CD14-positive monocyte (primary cell): ENCODE results near the gene CCND3. TPM values are rescaled to one million over a fixed set of nuclear protein-coding genes. Genes with fewer than 3 reads are reported as not detected.

ENCODE experiments used
- DNase-seq, 3 donors: peaks; one replicate each; pipeline ENCODE4 v3.0.0-alpha.2; 2011 to 2022
- H2AFZ ChIP-seq: 2 replicates; pipeline ENCODE4 v1.6.0; 2012; ENCODE audit warnings: mild to moderate bottlenecking, low read depth, low read length, inconsistent platforms; ENCODE audit not compliant: insufficient read depth, poor library complexity, severe bottlenecking
- H3K27ac ChIP-seq, 2 donors: 1 replicate in 1 of 2; 2 replicates in 1 of 2; pipeline ENCODE4 v1.5.1; 2012 to 2013; ENCODE audit warnings: low read length in 2 of 2, control low read depth in 1 of 2, inconsistent platforms in 1 of 2, low read depth in 1 of 2, mild to moderate bottlenecking in 1 of 2
- H3K27me3 ChIP-seq, 2 donors: one replicate each; pipeline versions ENCODE4 v1.6.0 to v1.6.1; 2011 to 2013; ENCODE audit warnings: low read length in 2 of 2; ENCODE audit not compliant: control insufficient read depth in 2 of 2, insufficient read depth in 2 of 2
- H3K36me3 ChIP-seq, 2 donors: replicated peaks in 1 of 2; 1 replicate in 1 of 2; 2 replicates in 1 of 2; pipeline versions ENCODE4 v1.5.1 to v1.6.1; 2012 to 2013; ENCODE audit warnings: low read length in 2 of 2, control low read depth in 1 of 2, inconsistent platforms in 1 of 2, mild to moderate bottlenecking in 1 of 2; ENCODE audit not compliant: insufficient read depth in 2 of 2, control insufficient read depth in 1 of 2
- H3K4me1 ChIP-seq, 2 donors: 1 replicate in 1 of 2; 2 replicates in 1 of 2; pipeline versions ENCODE4 v1.5.1 to v1.6.1; 2012 to 2013; ENCODE audit warnings: low read length in 2 of 2, control low read depth in 1 of 2, inconsistent platforms in 1 of 2, mild to moderate bottlenecking in 1 of 2, moderate library complexity in 1 of 2; ENCODE audit not compliant: insufficient read depth in 2 of 2, control insufficient read depth in 1 of 2
- H3K4me2 ChIP-seq: replicated peaks from 2 replicates; pipeline ENCODE3; 2012; ENCODE audit warnings: low read length, moderate library complexity, mild to moderate bottlenecking; ENCODE audit not compliant: poor library complexity, severe bottlenecking; ENCODE audit errors: extremely low read depth
- H3K4me3 ChIP-seq, 3 experiments: fragments of 200-600 bp in 1 of 3; sonication (generic) in 1 of 3; replicated peaks in 1 of 3; 1 replicate in 2 of 3; 2 replicates in 1 of 3; pipeline ENCODE4 v1.5.1; 2011 to 2013; ENCODE audit warnings: low read length in 3 of 3, mild to moderate bottlenecking in 3 of 3, control low read depth in 2 of 3, low read depth in 2 of 3, inconsistent platforms in 1 of 3, moderate library complexity in 1 of 3
- H3K79me2 ChIP-seq: 2 replicates; pipeline ENCODE4 v1.6.0; 2012; ENCODE audit warnings: mild to moderate bottlenecking, control low read depth, inconsistent platforms, low read length, moderate library complexity; ENCODE audit not compliant: insufficient read depth
- H3K9ac ChIP-seq: 2 replicates; pipeline ENCODE4 v1.6.0; 2017; ENCODE audit warnings: low read length, mild to moderate bottlenecking; ENCODE audit not compliant: insufficient read depth, poor library complexity, severe bottlenecking
- H3K9me3 ChIP-seq, 2 donors: replicated peaks in 1 of 2; 1 replicate in 1 of 2; 2 replicates in 1 of 2; pipeline versions ENCODE4 v1.5.1 to v1.6.1; 2012 to 2013; ENCODE audit warnings: low read length in 2 of 2, control low read depth in 1 of 2; ENCODE audit not compliant: control insufficient read depth in 1 of 2, insufficient read depth in 1 of 2
- H4K20me1 ChIP-seq: 2 replicates; pipeline ENCODE4 v1.6.0; 2012; ENCODE audit warnings: mild to moderate bottlenecking, low read length, control low read depth, moderate library complexity; ENCODE audit not compliant: insufficient read depth
- H3K27ac Mint-ChIP-seq, 7 donors: one replicate each; pipeline ENCODE4 v1.8.0; 2020; ENCODE audit warnings: mild to moderate bottlenecking in 7 of 7, mixed read lengths in 7 of 7, moderate library complexity in 6 of 7, inconsistent platforms in 2 of 7
- H3K27me3 Mint-ChIP-seq, 3 donors: one replicate each; pipeline ENCODE4 v1.8.0; 2021 to 2022; ENCODE audit warnings: low read depth in 3 of 3, mild to moderate bottlenecking in 3 of 3, mixed read lengths in 3 of 3, moderate library complexity in 3 of 3, inconsistent platforms in 1 of 3
- H3K36me3 Mint-ChIP-seq, 2 donors: one replicate each; pipeline ENCODE4 v1.8.0; 2020; ENCODE audit warnings: mixed read lengths in 2 of 2, inconsistent platforms in 1 of 2, mild to moderate bottlenecking in 1 of 2
- H3K4me1 Mint-ChIP-seq: one replicate; pipeline ENCODE4 v1.8.0; 2020; ENCODE audit warnings: mild to moderate bottlenecking, mixed read lengths
- H3K4me3 Mint-ChIP-seq, 2 donors: one replicate each; pipeline ENCODE4 v1.8.0; 2020; ENCODE audit warnings: mild to moderate bottlenecking in 2 of 2, mixed read lengths in 2 of 2, moderate library complexity in 1 of 2
- H3K9me3 Mint-ChIP-seq, 7 donors: one replicate each; pipeline ENCODE4 v1.8.0; 2020 to 2022; ENCODE audit warnings: mixed read lengths in 7 of 7, mild to moderate bottlenecking in 6 of 7, moderate library complexity in 6 of 7, inconsistent platforms in 2 of 7
- WGBS: methylation state at CpG from one replicate; pipeline ENCODE4 v1.1.5; 2013; ENCODE audit warnings: missing lambda C conversion rate; ENCODE audit not compliant: insufficient coverage; 5-methylcytosine and 5-hydroxymethylcytosine counted together
- intact Hi-C, 2 donors: fragments of 100-400 bp; cut with micrococcal nuclease; formaldehyde crosslinking; loops; one replicate each; pipeline versions ENCODE4 v1.15.0 to v1.15.1; 2023
- polyA plus RNA-seq, 3 donors: library from polyadenylated mRNA; depleted of rRNA in 1 of 3; unstranded in 2 of 3; stranded (reverse) in 1 of 3; fragments of 300-500 nt in 2 of 3; fragments of >200 nt in 1 of 3; fragmentation: Illumina TruSeq in 2 of 3; gene quantifications; 1 replicate in 2 of 3; 2 replicates in 1 of 3; pipeline ENCODE4 v1.2.3, GENCODE V29; 2012 to 2021
- TF ChIP-seq, protein P1 (sequence below): fragments of 200-600 bp; IDR thresholded peaks from one replicate; pipeline ENCODE4 v1.8.0; 2022; ENCODE audit warnings: antibody characterized with exemption, mild to moderate bottlenecking

CCND3 gene
- polyA plus RNA-seq, 3 donors = 166 to 273 (median 259) TPM

DNA sequence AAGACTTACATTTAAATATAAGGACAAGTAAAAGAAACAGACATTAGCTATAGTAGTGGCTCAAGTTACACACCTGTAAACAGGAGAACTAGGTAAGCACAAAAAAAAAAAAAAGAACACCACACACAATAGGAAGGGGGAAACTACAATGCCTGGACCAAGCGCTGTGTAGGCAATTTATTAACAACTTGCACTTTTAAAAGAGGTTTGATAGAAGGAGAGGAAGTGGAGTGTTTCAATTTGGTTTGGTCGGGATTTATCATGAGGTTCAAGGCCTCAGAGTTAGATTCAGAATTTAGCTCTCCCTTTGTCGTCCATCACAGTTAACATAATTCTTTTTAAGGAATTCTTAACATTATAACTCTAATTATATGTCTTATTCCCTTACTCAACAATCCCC is 45.3 kb downstream of the CCND3 start:
- Histone ChIP-seq H2AFZ (peak overlapping the region; percentile 86), H3K4me1 (peaks cover 18 to 24% of the 10 kb centered on the region in 2 donors), H3K27ac (peak overlapping the region; percentile 89 to 95), H3K4me2 (peak overlapping the region; percentile 84), H3K79me2 (no peaks in the 10 kb centered on the region), H3K27me3 (peaks cover 2 to 5% of the 10 kb centered on the region in 2 donors), H3K4me3 (peak overlapping the region; percentile 85 to 95 (median 87)), H3K9ac (no peak overlapping the region), H3K9me3 (no peaks in the 10 kb centered on the region), H4K20me1 (no peaks in the 10 kb centered on the region), H3K36me3 (peaks cover 2 to 9% of the 10 kb centered on the region in 2 donors)
- peaks cover 20% of the 10 kb centered on the region for H3K4me1 Mint-ChIP-seq
- intact Hi-C loops = loop anchor here (5.0 to 10.0 kb wide), 3 partner anchors 109 to 171 kb away; partner anchors contain the start of genes TOMM6 (in 2 of the 2) and PRICKLE4 (in 1 of the 2)
- H3K27ac Mint-ChIP-seq = peak overlapping the region in 6 of 7 donors; percentile 90 to 97 (median 94)
- peaks cover 6 to 9% of the 10 kb centered on the region in 2 donors for H3K36me3 Mint-ChIP-seq
- TF ChIP-seq, protein P1, sequence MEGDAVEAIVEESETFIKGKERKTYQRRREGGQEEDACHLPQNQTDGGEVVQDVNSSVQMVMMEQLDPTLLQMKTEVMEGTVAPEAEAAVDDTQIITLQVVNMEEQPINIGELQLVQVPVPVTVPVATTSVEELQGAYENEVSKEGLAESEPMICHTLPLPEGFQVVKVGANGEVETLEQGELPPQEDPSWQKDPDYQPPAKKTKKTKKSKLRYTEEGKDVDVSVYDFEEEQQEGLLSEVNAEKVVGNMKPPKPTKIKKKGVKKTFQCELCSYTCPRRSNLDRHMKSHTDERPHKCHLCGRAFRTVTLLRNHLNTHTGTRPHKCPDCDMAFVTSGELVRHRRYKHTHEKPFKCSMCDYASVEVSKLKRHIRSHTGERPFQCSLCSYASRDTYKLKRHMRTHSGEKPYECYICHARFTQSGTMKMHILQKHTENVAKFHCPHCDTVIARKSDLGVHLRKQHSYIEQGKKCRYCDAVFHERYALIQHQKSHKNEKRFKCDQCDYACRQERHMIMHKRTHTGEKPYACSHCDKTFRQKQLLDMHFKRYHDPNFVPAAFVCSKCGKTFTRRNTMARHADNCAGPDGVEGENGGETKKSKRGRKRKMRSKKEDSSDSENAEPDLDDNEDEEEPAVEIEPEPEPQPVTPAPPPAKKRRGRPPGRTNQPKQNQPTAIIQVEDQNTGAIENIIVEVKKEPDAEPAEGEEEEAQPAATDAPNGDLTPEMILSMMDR = no peak
- no peaks in the 10 kb centered on the region for H3K9me3 Mint-ChIP-seq
- peak in 1 of 3 donors; percentile 22 for DNase-seq
- H3K4me3 Mint-ChIP-seq = peak overlapping the region in 1 of 2 donors; percentile 94
- no CpG with 5 or more reads among the region's 3 CpGs for WGBS
- H3K27me3 Mint-ChIP-seq = no peaks in the 10 kb centered on the region

DNA sequence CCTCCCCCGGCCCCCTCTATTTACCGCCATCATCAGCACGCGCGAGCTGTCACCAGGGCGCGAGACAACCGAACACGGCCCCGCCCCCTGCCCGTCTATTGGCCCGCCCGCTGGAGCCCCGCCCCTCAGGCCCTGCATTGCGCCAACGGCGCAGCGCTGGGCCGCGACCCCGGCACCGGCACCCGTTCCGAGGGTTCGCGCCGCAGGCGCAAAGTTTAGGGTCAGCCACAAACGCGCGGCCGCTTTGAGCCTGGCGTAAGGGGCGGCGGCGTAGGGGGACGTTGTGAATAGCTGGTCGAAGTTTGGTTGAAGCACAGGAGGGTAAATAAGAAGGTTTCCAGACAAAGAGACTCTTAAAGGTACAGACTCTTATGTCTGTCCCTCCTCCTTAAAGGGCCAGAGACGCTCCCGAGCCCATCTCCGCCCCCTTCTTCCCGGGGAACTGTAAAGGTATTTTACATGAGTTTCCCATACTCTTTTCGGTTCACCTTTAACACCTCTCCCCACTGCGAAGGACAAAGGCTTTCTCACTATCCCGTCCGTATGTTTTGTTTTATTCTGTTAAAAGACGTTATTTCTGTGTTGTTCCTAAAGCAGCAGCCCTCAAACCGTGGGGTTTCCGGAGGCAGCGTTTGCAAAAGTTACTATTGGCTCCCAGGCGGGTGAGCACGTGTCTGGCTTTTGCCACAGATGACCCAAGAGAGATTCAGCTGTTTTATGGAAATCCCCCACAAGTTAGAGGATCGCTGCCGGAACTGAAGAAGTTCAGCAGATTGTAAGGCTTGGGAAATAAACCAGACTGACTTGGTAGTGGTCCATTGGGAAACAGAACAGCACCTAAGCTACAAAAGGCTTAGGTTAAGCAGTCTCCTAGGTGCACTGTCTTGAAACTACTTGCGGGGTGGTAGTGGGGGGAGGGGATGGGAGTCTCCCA is 46.0 kb downstream of the CCND3 start, which contains the start of gene USP49:
Gene USP49, minus strand, starts transcription at position 76 of the 934 bp plus-strand sequence. CDS start 88,392 bp downstream, outside the sequence.
- Histone ChIP-seq H2AFZ (peak within 1 kb of the TSS; percentile 86), H4K20me1 (no peaks in the 10 kb centered on the region), H3K9me3 (no peaks in the 10 kb centered on the region), H3K36me3 (peaks cover 2 to 7% of the 10 kb centered on the region in 2 donors), H3K27me3 (peaks cover 2 to 5% of the 10 kb centered on the region in 2 donors), H3K4me2 (peak within 1 kb of the TSS; percentile 84), H3K79me2 (no peaks in the 10 kb centered on the region), H3K4me1 (peaks cover 18 to 24% of the 10 kb centered on the region in 2 donors), H3K27ac (peak within 1 kb of the TSS; percentile 89 to 95), H3K4me3 (peak within 1 kb of the TSS; percentile 85 to 95 (median 87)), H3K9ac (peak within 1 kb of the TSS; percentile 84)
- WGBS = 0% methylated on average over 35 of the region's 55 CpGs
- no peaks in the 10 kb centered on the region for H3K27me3 Mint-ChIP-seq
- peak within 1 kb of the TSS in 1 of 2 donors; percentile 94 for H3K4me3 Mint-ChIP-seq
- TF ChIP-seq, protein P1 = no peak
- DNase-seq = peak; percentile 85 to 96 (median 86)
- peaks cover 13% of the 10 kb centered on the region for H3K4me1 Mint-ChIP-seq
- H3K9me3 Mint-ChIP-seq = no peaks in the 10 kb centered on the region
- peaks cover 3% of the 10 kb centered on the region in 2 donors for H3K36me3 Mint-ChIP-seq
- intact Hi-C loops = loop anchor here (5.0 to 10.0 kb wide), 3 partner anchors 108 to 171 kb away; partner anchors contain the start of genes TOMM6 (in 2 of the 2) and PRICKLE4 (in 1 of the 2)
- H3K27ac Mint-ChIP-seq = peak within 1 kb of the TSS in 6 of 7 donors; percentile 90 to 97 (median 94)
